Astrocyte (in vitro differentiated cells and primary cell): Measurements from ENCODE around the gene ZAP70.

ENCODE experiments used
- CTCF ChIP-seq: IDR thresholded peaks from 2 replicates; pipeline ENCODE4 v1.5.1; 2011; ENCODE audit warnings: low read depth, mild to moderate bottlenecking, inconsistent platforms, low read length, moderate library complexity; ENCODE audit not compliant: insufficient read depth
- EZH2 ChIP-seq: IDR thresholded peaks from 2 replicates; pipeline ENCODE4 v1.6.1; 2012; ENCODE audit warnings: mild to moderate bottlenecking, low read length, inconsistent platforms; ENCODE audit not compliant: insufficient read depth

- no peak for TF ChIP-seq CTCF
- no peak for TF ChIP-seq EZH2
These were observed 6.2 kb downstream of the ZAP70 start for GRCh38 chr2:97719362-97720155.
